Ovary (tissue), 3 donors: ENCODE data around the gene HERC4.

ENCODE experiments used
- CTCF ChIP-seq, 3 donors: fragments of 450-650 bp in 2 of 3; fragments of 200-600 bp in 1 of 3; IDR thresholded peaks; one replicate each; pipeline versions ENCODE4 v1.5.1 to v1.8.0; 2016 to 2022; ENCODE audit warnings: antibody characterized with exemption in 3 of 3, mild to moderate bottlenecking in 1 of 3
- EP300 ChIP-seq: sonication (generic); formaldehyde crosslinking; IDR thresholded peaks from one replicate; pipeline ENCODE4 v1.6.1; 2017; ENCODE audit warnings: antibody characterized with exemption
- POLR2A ChIP-seq: fragments of 450-650 bp; IDR thresholded peaks from one replicate; pipeline ENCODE4 v1.6.1; 2017; ENCODE audit warnings: antibody characterized with exemption, mild to moderate bottlenecking, moderate library complexity
- donor health status: DM: no; HTN: no; CAD: no.

GRCh38 chr10:68084469-68084868 lies 9.4 kb upstream of the HERC4 start:
- no peak for TF ChIP-seq CTCF (IDR thresholded peaks at IDR 0.05)
- no peak for TF ChIP-seq EP300
- TF ChIP-seq POLR2A: no peak
